HCT116 (cell line): ENCODE results near the gene KIF26A. TPM values are rescaled to one million over a fixed set of nuclear protein-coding genes. Genes with fewer than 3 reads are reported as not detected.

ENCODE experiments used
- ATAC-seq: fragments of 200-7000 bp; cut with Tn5 transposase; 2 replicates; pipeline ENCODE4 v1.9.1; 2020; ENCODE audit warnings: mild to moderate bottlenecking, moderate library complexity
- BruUV-seq: library from RNA; stranded (reverse); fragments of 400-500 nt; replicated peaks from 2 replicates; lab custom pipeline; 2021; lab: Mats Ljungman, UMichigan
- CTCF ChIA-PET: fragments of 300-600 bp; sonication (Branson Sonifier 250); formaldehyde crosslinking; loops from one replicate; lab custom pipeline; 2021; ENCODE audit warnings: antibody characterized with exemption; lab: Charles Lee
- POLR2A ChIA-PET: fragments of 300-600, 350-600 bp; sonication (Branson Sonifier 250); formaldehyde crosslinking; loops from one replicate; lab custom pipeline; 2021; ENCODE audit warnings: antibody characterized with exemption; lab: Charles Lee
- RAD21 ChIA-PET, 2 experiments: fragments of 300-600 bp; sonication (Branson Sonifier 250); formaldehyde crosslinking; loops; one replicate each; lab custom pipeline; 2023; ENCODE audit warnings: low total read pairs in 2 of 2; ENCODE audit not compliant: uncharacterized antibody in 2 of 2, unreplicated experiment in 2 of 2, low non-redundant PET in 1 of 2; lab: Charles Lee
- DNase-seq: peaks from one replicate; pipeline ENCODE4 v3.0.0-alpha.2; 2010; ENCODE audit warnings: low read depth, low spot score
- H2AFZ ChIP-seq: fragments of 200-600 bp; shearing (Covaris generic), sonication (generic); 2 replicates; pipeline ENCODE4 v1.6.1; 2017; ENCODE audit warnings: low read depth, mixed run types, mixed read lengths, antibody characterized with exemption, low read length; ENCODE audit not compliant: poor library complexity, severe bottlenecking
- H3K27ac ChIP-seq: 2 replicates; pipeline ENCODE4 v1.5.1; 2012; ENCODE audit warnings: low read depth, low read length
- H3K27me3 ChIP-seq: fragments of 200-600 bp; sonication (generic); 2 replicates; pipeline ENCODE4 v1.6.1; 2016; ENCODE audit warnings: mixed run types, low read length, mixed read lengths; ENCODE audit not compliant: insufficient read depth
- H3K36me3 ChIP-seq, 2 experiments: fragments of 200-500 bp in 1 of 2; fragments of 200-600 bp in 1 of 2; sonication (Bioruptor generic) in 1 of 2; sonication (generic) in 1 of 2; 2 replicates each; pipeline versions ENCODE4 v1.5.1 to v1.6.1; 2014 to 2016; ENCODE audit warnings: low read length in 2 of 2, inconsistent platforms in 1 of 2, mixed read lengths in 1 of 2, mixed run types in 1 of 2; ENCODE audit not compliant: insufficient read depth in 2 of 2, control insufficient read depth in 1 of 2
- H3K4me1 ChIP-seq, 2 experiments: fragments of 200-600 bp in 1 of 2; sonication (generic) in 1 of 2; 2 replicates each; pipeline versions ENCODE4 v1.5.1 to v1.6.1; 2012 to 2017; ENCODE audit warnings: low read length in 2 of 2, inconsistent platforms in 1 of 2, mild to moderate bottlenecking in 1 of 2, mixed read lengths in 1 of 2, mixed run types in 1 of 2, moderate library complexity in 1 of 2; ENCODE audit not compliant: insufficient read depth in 2 of 2, control insufficient read depth in 1 of 2
- H3K4me2 ChIP-seq: fragments of 200-600 bp; sonication (generic); 2 replicates; pipeline ENCODE4 v1.6.1; 2017; ENCODE audit warnings: mixed run types, low read length, mixed read lengths
- H3K4me3 ChIP-seq, 2 experiments: fragments of 200-600 bp in 1 of 2; sonication (generic) in 1 of 2; replicated peaks in 1 of 2; 2 replicates each; pipeline ENCODE4 v1.5.1; 2011 to 2016; ENCODE audit warnings: low read length in 2 of 2, control low read depth in 1 of 2, low read depth in 1 of 2, mild to moderate bottlenecking in 1 of 2, mixed read lengths in 1 of 2, mixed run types in 1 of 2
- H3K79me2 ChIP-seq: fragments of 200-600 bp; sonication (generic); 2 replicates; pipeline ENCODE4 v1.6.1; 2017; ENCODE audit warnings: mild to moderate bottlenecking, mixed run types, low read length, moderate library complexity, mixed read lengths; ENCODE audit not compliant: insufficient read depth
- H3K9ac ChIP-seq: fragments of 200-600 bp; sonication (generic); 2 replicates; pipeline ENCODE4 v1.6.1; 2016; ENCODE audit warnings: low read length, mixed read lengths
- H3K9me2 ChIP-seq: fragments of 200-600 bp; sonication (generic), shearing (Covaris generic); 2 replicates; pipeline ENCODE4 v1.6.1; 2017; ENCODE audit warnings: mixed run types, mild to moderate bottlenecking, moderate library complexity; ENCODE audit not compliant: insufficient read depth
- H3K9me3 ChIP-seq, 2 experiments: fragments of 200-500 bp in 1 of 2; fragments of 200-600 bp in 1 of 2; sonication (Bioruptor generic) in 1 of 2; sonication (generic) in 1 of 2; 2 replicates each; pipeline ENCODE4 v1.6.1; 2014 to 2017; ENCODE audit warnings: low read length in 2 of 2, mixed read lengths in 2 of 2, inconsistent platforms in 1 of 2, low read depth in 1 of 2, mild to moderate bottlenecking in 1 of 2, mixed run types in 1 of 2, moderate library complexity in 1 of 2; ENCODE audit not compliant: control insufficient read depth in 1 of 2, insufficient read depth in 1 of 2
- H4K20me1 ChIP-seq: fragments of 200-600 bp; sonication (generic), shearing (Covaris generic); 2 replicates; pipeline ENCODE4 v1.6.1; 2017; ENCODE audit warnings: mixed run types, mild to moderate bottlenecking, moderate library complexity; ENCODE audit not compliant: insufficient read depth
- ATF3 ChIP-seq: IDR thresholded peaks from 2 replicates; pipeline ENCODE4 v1.6.1; 2012
- CBX3 ChIP-seq: IDR thresholded peaks from 2 replicates; pipeline ENCODE4 v1.6.1; 2012; ENCODE audit warnings: low read depth
- CEBPB ChIP-seq: IDR thresholded peaks from 2 replicates; pipeline ENCODE4 v1.6.1; 2012; ENCODE audit warnings: low read depth
- CTCF ChIP-seq, 3 experiments: fragments of 200-600 bp in 1 of 3; sonication (generic) in 1 of 3; IDR thresholded peaks in 2 of 3; conservative IDR thresholded peaks in 1 of 3; 2 replicates each; pipeline ENCODE4 v1.5.1; 2012 to 2017; ENCODE audit warnings: low read depth in 2 of 3, low read length in 2 of 3, antibody characterized with exemption in 1 of 3, borderline replicate concordance in 1 of 3, control low read depth in 1 of 3, mild to moderate bottlenecking in 1 of 3, mixed read lengths in 1 of 3, mixed run types in 1 of 3, moderate library complexity in 1 of 3; ENCODE audit not compliant: insufficient read depth in 1 of 3
- EGR1 ChIP-seq: IDR thresholded peaks from 2 replicates; pipeline ENCODE4 v1.6.1; 2012; ENCODE audit warnings: low read depth
- ELF1 ChIP-seq: IDR thresholded peaks from 2 replicates; pipeline ENCODE4 v1.6.1; 2012; ENCODE audit warnings: low read depth, borderline replicate concordance
- EZH2 ChIP-seq: fragments of 200-600 bp; sonication (generic); IDR thresholded peaks from 2 replicates; pipeline ENCODE4 v1.6.1; 2017; ENCODE audit warnings: antibody characterized with exemption, mixed run types
- EZH2phosphoT487 ChIP-seq: fragments of 200-600 bp; IDR thresholded peaks from 2 replicates; pipeline ENCODE4 v1.6.1; 2018; ENCODE audit warnings: antibody characterized with exemption, borderline replicate concordance
- FOSL1 ChIP-seq: IDR thresholded peaks from 2 replicates; pipeline ENCODE4 v1.6.1; 2012; ENCODE audit warnings: low read depth
- MAX ChIP-seq: IDR thresholded peaks from 2 replicates; pipeline ENCODE4 v1.6.1; 2012
- POLR2A ChIP-seq: IDR thresholded peaks from 2 replicates; pipeline ENCODE4 v1.7.0; 2011; ENCODE audit warnings: borderline replicate concordance; ENCODE audit not compliant: insufficient read depth, insufficient read length; ENCODE audit errors: extremely low read depth
- POLR2AphosphoS5 ChIP-seq: IDR thresholded peaks from 2 replicates; pipeline ENCODE4 v1.6.1; 2011; ENCODE audit warnings: mild to moderate bottlenecking, low read depth, low read length, moderate library complexity
- RAD21 ChIP-seq: IDR thresholded peaks from 2 replicates; pipeline ENCODE4 v1.6.1; 2012; ENCODE audit warnings: low read depth, mild to moderate bottlenecking
- REST ChIP-seq: IDR thresholded peaks from 2 replicates; pipeline ENCODE4 v1.6.1; 2012; ENCODE audit warnings: low read depth
- SIN3A ChIP-seq: IDR thresholded peaks from 2 replicates; pipeline ENCODE4 v1.6.1; 2012; ENCODE audit warnings: low read depth
- SP1 ChIP-seq: IDR thresholded peaks from 2 replicates; pipeline ENCODE4 v1.6.1; 2012; ENCODE audit warnings: low read depth
- SRF ChIP-seq: IDR thresholded peaks from 2 replicates; pipeline ENCODE4 v1.6.1; 2012; ENCODE audit warnings: low read depth
- ZFX ChIP-seq: fragments of 450-650 bp; IDR thresholded peaks from 2 replicates; pipeline ENCODE4 v1.6.1; 2017
- ZNF274 ChIP-seq: fragments of 200-500 bp; sonication (Bioruptor generic); IDR thresholded peaks from 2 replicates; pipeline ENCODE4 v1.6.1; 2014; ENCODE audit warnings: mild to moderate bottlenecking, low read depth, low read length, inconsistent platforms
- intact Hi-C: fragments of 100-400 bp; cut with micrococcal nuclease; formaldehyde crosslinking; loops from 2 replicates; pipeline ENCODE4 v1.10.0; 2022
- total RNA-seq: library from RNA; stranded (reverse); gene quantifications from one replicate; pipeline ENCODE4 v1.2.1, GENCODE V29; 2021; ENCODE audit not compliant: unreplicated experiment

The KIF26A gene
- total RNA-seq, 1 experiment from 2014 or later: 10.2 TPM

- TF ChIP-seq REST: no peak
- no peak for TF ChIP-seq EZH2
- TF ChIP-seq POLR2A: no peak
- no peak for TF ChIP-seq ELF1
- no peak for TF ChIP-seq ZNF274
- TF ChIP-seq ZFX: no peak
- no peak for TF ChIP-seq CBX3
- TF ChIP-seq ATF3: no peak
- no peak for TF ChIP-seq MAX
Measured at GRCh38 chr14:104209985-104210816, 71.8 kb downstream of the KIF26A start (continued).

GRCh38 chr14:104210817-104211195, 72.4 kb downstream of the KIF26A start:
- TF ChIP-seq CEBPB: no peak
- TF ChIP-seq POLR2AphosphoS5: no peak
- no peak for TF ChIP-seq EGR1
- no peak for TF ChIP-seq SRF
- TF ChIP-seq SIN3A: no peak
- no peak for TF ChIP-seq RAD21
- no peak for TF ChIP-seq ELF1
- no peak for TF ChIP-seq ATF3
- no peak for TF ChIP-seq MAX
- no peak for TF ChIP-seq EZH2phosphoT487
- no peak for TF ChIP-seq ZNF274
- no peak for TF ChIP-seq SP1
- no peak for TF ChIP-seq CTCF (IDR thresholded peaks at IDR 0.05 in 2 of 3, conservative IDR thresholded peaks at IDR 0.05 in 1 of 3; ENCODE audit: borderline replicate concordance in 1 of 3, insufficient read depth in 1 of 3, low read depth in 2 of 3, low read length in 2 of 3)
- TF ChIP-seq FOSL1: no peak
- TF ChIP-seq ZFX: no peak
- TF ChIP-seq CBX3: no peak
- Histone ChIP-seq H4K20me1 (no peaks in the 10 kb centered on the region), H2AFZ (no peak overlapping the region), H3K9ac (no peak overlapping the region), H3K4me2 (no peak overlapping the region), H3K9me2 (no peaks in the 10 kb centered on the region), H3K27ac (no peak overlapping the region), H3K27me3 (no peaks in the 10 kb centered on the region), H3K9me3 (no peaks in the 10 kb centered on the region), H3K79me2 (no peaks in the 10 kb centered on the region), H3K36me3 (no peaks in the 10 kb centered on the region), H3K4me3 (no peak overlapping the region), H3K4me1 (no peaks in the 10 kb centered on the region)
- DNase-seq (no peak), ATAC-seq (no peak)
- BruUV-seq: no TSS peak
- ChIA-PET CTCF (no interaction called here), RAD21 (no interaction called here), POLR2A (no interaction called here)
- intact Hi-C loops: no loop called here
